HepG2 (cell line): ENCODE results near the gene PALMD. TPM values are rescaled to one million over a fixed set of nuclear protein-coding genes. Genes with fewer than 3 reads are reported as not detected.

Source experiments
- FOXJ3 ChIP-seq: sonication (generic); formaldehyde crosslinking; IDR thresholded peaks from 2 replicates; pipeline ENCODE4 v1.4.0; 2020; ENCODE audit warnings: missing genetic modification reagents, mild to moderate bottlenecking, borderline replicate concordance
- FOXK1 ChIP-seq: sonication (generic); formaldehyde crosslinking; IDR thresholded peaks from 2 replicates; pipeline ENCODE4 v1.4.0; 2020; ENCODE audit warnings: low read depth, missing genetic modification reagents, borderline replicate concordance
- MEIS1 ChIP-seq: sonication (generic); formaldehyde crosslinking; IDR thresholded peaks from 2 replicates; pipeline ENCODE4 v1.9.0; 2021; ENCODE audit warnings: mild to moderate bottlenecking, missing genetic modification reagents, moderate library complexity, borderline replicate concordance
- SP2 ChIP-seq: sonication (generic); formaldehyde crosslinking; IDR thresholded peaks from 2 replicates; pipeline ENCODE4 v1.5.1; 2020; ENCODE audit warnings: mild to moderate bottlenecking, missing genetic modification reagents
- SP4 ChIP-seq: sonication (generic); formaldehyde crosslinking; IDR thresholded peaks from 2 replicates; pipeline ENCODE4 v1.8.1; 2023; ENCODE audit warnings: mild to moderate bottlenecking, missing genetic modification reagents
- SSRP1 ChIP-seq: IDR thresholded peaks from 2 replicates; pipeline ENCODE4 v1.6.1; 2016; ENCODE audit warnings: control low read depth
- U2AF1 ChIP-seq: fragments of 200-400 bp; formaldehyde crosslinking; optimal IDR thresholded peaks from 2 replicates; pipeline ENCODE3; 2017; ENCODE audit warnings: mild to moderate bottlenecking, low read depth, low read length
- ZBTB39 ChIP-seq: sonication (generic); formaldehyde crosslinking; IDR thresholded peaks from 2 replicates; pipeline ENCODE4 v1.5.0; 2020; ENCODE audit warnings: missing genetic modification reagents
- ZBTB44 ChIP-seq: sonication (generic); formaldehyde crosslinking; IDR thresholded peaks from 2 replicates; pipeline ENCODE4 v1.4.0; 2020; ENCODE audit warnings: missing genetic modification reagents
- ZEB1 ChIP-seq: IDR thresholded peaks from 2 replicates; pipeline ENCODE4 v1.6.1; 2012; ENCODE audit warnings: mild to moderate bottlenecking, low read depth, inconsistent platforms; ENCODE audit not compliant: insufficient replicate concordance
- ZFAT ChIP-seq: sonication (generic); formaldehyde crosslinking; conservative IDR thresholded peaks from 2 replicates; pipeline ENCODE4 v1.8.1; 2023; ENCODE audit warnings: missing genetic modification reagents, inconsistent platforms
- ZHX1 ChIP-seq: sonication (generic); formaldehyde crosslinking; IDR thresholded peaks from 2 replicates; pipeline ENCODE4 v1.8.1; 2022; ENCODE audit warnings: low read depth, mild to moderate bottlenecking, missing genetic modification reagents
- ZNF143 ChIP-seq: sonication (generic); formaldehyde crosslinking; IDR thresholded peaks from 2 replicates; pipeline ENCODE4 v1.4.0; 2020; ENCODE audit warnings: missing genetic modification reagents
- ZNF550 ChIP-seq: sonication (generic); formaldehyde crosslinking; IDR thresholded peaks from 2 replicates; pipeline ENCODE4 v1.4.0; 2020; ENCODE audit warnings: mild to moderate bottlenecking, missing genetic modification reagents, borderline replicate concordance
- ZNF609 ChIP-seq: sonication (generic); formaldehyde crosslinking; IDR thresholded peaks from 2 replicates; pipeline ENCODE4 v1.4.0; 2020; ENCODE audit warnings: mild to moderate bottlenecking, missing genetic modification reagents, borderline replicate concordance
- ZNF652 ChIP-seq: IDR thresholded peaks from 2 replicates; pipeline ENCODE4 v1.6.1; 2016; ENCODE audit warnings: low read depth, borderline replicate concordance
- ZNF713 ChIP-seq: sonication (generic); formaldehyde crosslinking; IDR thresholded peaks from 2 replicates; pipeline ENCODE4 v1.4.0; 2020; ENCODE audit warnings: mild to moderate bottlenecking, missing genetic modification reagents
- ZNF737 ChIP-seq: sonication (generic); formaldehyde crosslinking; IDR thresholded peaks from 2 replicates; pipeline ENCODE4 v1.5.0; 2020; ENCODE audit warnings: missing genetic modification reagents, mild to moderate bottlenecking, borderline replicate concordance
- ZNF75D ChIP-seq: sonication (generic); formaldehyde crosslinking; IDR thresholded peaks from 2 replicates; pipeline ENCODE4 v1.8.1; 2023; ENCODE audit warnings: missing genetic modification reagents, mild to moderate bottlenecking, borderline replicate concordance
- polyA plus RNA-seq, 8 experiments: library from polyadenylated mRNA; depleted of rRNA in 3 of 8; stranded (reverse) in 7 of 8; unstranded in 1 of 8; fragments of >200 nt; fragmentation: Illumina TruSeq in 4 of 8; extraction: Trizol in 4 of 8; gene quantifications; 2 replicates each; pipeline versions ENCODE4 v1.2.1 to v1.2.3, GENCODE V29; 2011 to 2016; ENCODE audit warnings: low read depth in 4 of 8, missing spikeins in 1 of 8, mixed read lengths in 1 of 8; ENCODE audit not compliant: insufficient read depth in 1 of 8
- total RNA-seq, 5 experiments: library from RNA; depleted of rRNA; stranded (reverse); fragments of >200 nt; fragmentation: Illumina TruSeq; extraction: Trizol; gene quantifications; 2 replicates each; pipeline ENCODE4 v1.2.3, GENCODE V29; 2016; ENCODE audit warnings: low read depth in 1 of 5

Gene PALMD
- total and polyA plus RNA-seq, 2 of the 13 experiments (the other 11 are each of a cell fraction or from before 2014, with no cell fraction given), result 5.5 to 31.1 TPM

GRCh38 chr1:99738858-99739465 is 93.0 kb downstream of the PALMD start (continued):
- TF ChIP-seq ZNF652 (CRISPR knock-in tag) (peak; percentile 9; the same call in 1 of the 2 replicates), ZNF75D (CRISPR knock-in tag) (no peak), ZFAT (CRISPR knock-in tag) (no peak), ZNF143 (CRISPR knock-in tag) (no peak), ZBTB44 (CRISPR knock-in tag) (no peak), ZBTB39 (CRISPR knock-in tag) (no peak), ZEB1 (no peak), FOXJ3 (CRISPR knock-in tag) (peak; percentile 72; the same call in 1 of the 2 replicates), ZNF737 (no peak), SP2 (no peak), ZNF713 (CRISPR knock-in tag) (no peak), SP4 (CRISPR knock-in tag) (no peak), MEIS1 (CRISPR knock-in tag) (no peak), SSRP1 (no peak), FOXK1 (CRISPR knock-in tag) (peak; percentile 69; the same call in 1 of the 2 replicates), U2AF1 (no peak), ZNF550 (CRISPR knock-in tag) (no peak), ZHX1 (CRISPR knock-in tag) (no peak), ZNF609 (peak; percentile 20; the same call in 1 of the 2 replicates)
